ENCODE measurements around the gene SLC25A42. TPM values are rescaled to one million over a fixed set of nuclear protein-coding genes. Genes with fewer than 3 reads are reported as not detected.

SLC25A42 gene
- total and polyA plus RNA-seq, 2 donors (not counting 1 experiment from before 2014, with no cell fraction given): 36.5 to 83.9 TPM

- Histone ChIP-seq H3K79me2 (ENCODE audit: control insufficient read depth, insufficient read depth, low read length) (no peaks in the 10 kb centered on the region), H3K4me1 (ENCODE audit: control insufficient read depth in 2 of 2, insufficient read depth in 2 of 2, low read length in 2 of 2) (no peaks in the 10 kb centered on the region), H3K27me3 (replicated peaks in 1 of 4; ENCODE audit: control extremely low read depth in 1 of 4, control insufficient read depth in 3 of 4, insufficient read depth in 4 of 4, low read length in 3 of 4) (no peaks in the 10 kb centered on the region), H3K9me3 (ENCODE audit: control extremely low read depth in 1 of 3, control insufficient read depth in 2 of 3, insufficient read depth in 1 of 3, low read length in 2 of 3) (peaks cover 0 to 4% (median 3%) of the 10 kb centered on the region in 3 donors), H3K4me3 (ENCODE audit: control extremely low read depth in 1 of 5, extremely low read depth in 1 of 5, insufficient read depth in 1 of 5, low read depth in 2 of 5, low read length in 4 of 5) (no peak overlapping the region), H3K4me2 (replicated peaks; ENCODE audit: low read depth, low read length, poor library complexity, severe bottlenecking) (no peak overlapping the region), H4K20me1 (ENCODE audit: control insufficient read depth, insufficient read depth, low read length, poor library complexity, severe bottlenecking) (no peaks in the 10 kb centered on the region), H3K9ac (ENCODE audit: low read length) (no peak overlapping the region), H3K36me3 (replicated peaks in 1 of 2; ENCODE audit: control extremely low read depth in 1 of 2, control insufficient read depth in 1 of 2, extremely low read depth in 1 of 2, insufficient read depth in 2 of 2, low read length in 1 of 2) (peaks cover 0 to 16% of the 10 kb centered on the region in 2 experiments), H3K27ac (ENCODE audit: low read length in 2 of 2) (no peak overlapping the region), H2AFZ (ENCODE audit: insufficient read depth, low read depth, low read length, poor library complexity, severe bottlenecking) (no peak overlapping the region)
- ChIA-PET POLR2A (no interaction called here), CTCF (no interaction called here)
- intact Hi-C loops (cut with micrococcal nuclease): no loop called here
- WGBS (ENCODE audit: insufficient coverage): 91% methylated on average over 8 of the region's 10 CpGs
- Mint-ChIP-seq H3K27me3 (no peaks in the 10 kb centered on the region), H3K27ac (no peak overlapping the region), H3K4me3 (no peak overlapping the region), H3K4me1 (no peaks in the 10 kb centered on the region), H3K9me3 (ENCODE audit: insufficient read depth) (peaks cover 5% of the 10 kb centered on the region)
- TF ChIP-seq CTCF (IDR thresholded peaks at IDR 0.05) (no peak), EZH2 (IDR thresholded peaks at IDR 0.05; ENCODE audit: borderline replicate concordance, insufficient read depth, low read depth, low read length, poor library complexity, severe bottlenecking) (no peak)
- DNase-seq (no peak), ATAC-seq (ENCODE audit: low read depth) (no peak)
Measured at GRCh38 chr19:19121371-19121770, 57.6 kb downstream of the SLC25A42 start.

- Mint-ChIP-seq H3K27ac (no peak overlapping the region), H3K27me3 (no peaks in the 10 kb centered on the region), H3K4me3 (no peak overlapping the region), H3K4me1 (no peaks in the 10 kb centered on the region), H3K9me3 (ENCODE audit: insufficient read depth) (peaks cover 5% of the 10 kb centered on the region)
- Histone ChIP-seq H3K4me2 (replicated peaks; ENCODE audit: low read depth, low read length, poor library complexity, severe bottlenecking) (no peak overlapping the region), H2AFZ (ENCODE audit: insufficient read depth, low read depth, low read length, poor library complexity, severe bottlenecking) (no peak overlapping the region), H3K79me2 (ENCODE audit: control insufficient read depth, insufficient read depth, low read length) (no peaks in the 10 kb centered on the region), H3K36me3 (replicated peaks in 1 of 2; ENCODE audit: control extremely low read depth in 1 of 2, control insufficient read depth in 1 of 2, extremely low read depth in 1 of 2, insufficient read depth in 2 of 2, low read length in 1 of 2) (peaks cover 0 to 16% of the 10 kb centered on the region in 2 experiments), H3K9me3 (ENCODE audit: control extremely low read depth in 1 of 3, control insufficient read depth in 2 of 3, insufficient read depth in 1 of 3, low read length in 2 of 3) (peaks cover 0 to 4% (median 3%) of the 10 kb centered on the region in 3 donors), H3K4me1 (ENCODE audit: control insufficient read depth in 2 of 2, insufficient read depth in 2 of 2, low read length in 2 of 2) (no peaks in the 10 kb centered on the region), H3K9ac (ENCODE audit: low read length) (no peak overlapping the region), H3K27ac (ENCODE audit: low read length in 2 of 2) (no peak overlapping the region), H4K20me1 (ENCODE audit: control insufficient read depth, insufficient read depth, low read length, poor library complexity, severe bottlenecking) (no peaks in the 10 kb centered on the region), H3K27me3 (replicated peaks in 1 of 4; ENCODE audit: control extremely low read depth in 1 of 4, control insufficient read depth in 3 of 4, insufficient read depth in 4 of 4, low read length in 3 of 4) (no peaks in the 10 kb centered on the region), H3K4me3 (ENCODE audit: control extremely low read depth in 1 of 5, extremely low read depth in 1 of 5, insufficient read depth in 1 of 5, low read depth in 2 of 5, low read length in 4 of 5) (no peak overlapping the region)
- ChIA-PET CTCF (interaction anchor here (0.7 kb wide), 1 partner anchor 19 kb away, joined by 3 read pairs; no protein-coding TSS in a partner anchor), POLR2A (interaction anchor here (0.7 kb wide), 1 partner anchor 17 kb away, joined by 7 read pairs; no protein-coding TSS in a partner anchor)
- intact Hi-C loops (cut with micrococcal nuclease): no loop called here
- TF ChIP-seq EZH2 (IDR thresholded peaks at IDR 0.05; ENCODE audit: borderline replicate concordance, insufficient read depth, low read depth, low read length, poor library complexity, severe bottlenecking) (no peak), CTCF (IDR thresholded peaks at IDR 0.05) (no peak)
- WGBS (ENCODE audit: insufficient coverage): no CpG with 5 or more reads among the region's 1 CpG
- DNase-seq (no peak), ATAC-seq (ENCODE audit: low read depth) (no peak)
Measured at GRCh38 chr19:19122902-19123301, 59.1 kb downstream of the SLC25A42 start.
